Myometrial cell (primary cell): ENCODE results near the gene PGAM2. TPM values are rescaled to one million over a fixed set of nuclear protein-coding genes. Genes with fewer than 3 reads are reported as not detected.

Experiments
- total RNA-seq: library from RNA; depleted of rRNA; stranded (reverse); fragments of >200 nt; gene quantifications from 2 replicates; pipeline ENCODE4 v1.2.3, GENCODE V29; 2015

PGAM2 gene
- total RNA-seq = not detected in 2 replicates

GRCh38 chr7:44065431-44066110 is at the start of gene PGAM2:
PGAM2 (minus strand) TSS chr7:44065567; CDS start chr7:44065529, 38 bp downstream.

DNA sequence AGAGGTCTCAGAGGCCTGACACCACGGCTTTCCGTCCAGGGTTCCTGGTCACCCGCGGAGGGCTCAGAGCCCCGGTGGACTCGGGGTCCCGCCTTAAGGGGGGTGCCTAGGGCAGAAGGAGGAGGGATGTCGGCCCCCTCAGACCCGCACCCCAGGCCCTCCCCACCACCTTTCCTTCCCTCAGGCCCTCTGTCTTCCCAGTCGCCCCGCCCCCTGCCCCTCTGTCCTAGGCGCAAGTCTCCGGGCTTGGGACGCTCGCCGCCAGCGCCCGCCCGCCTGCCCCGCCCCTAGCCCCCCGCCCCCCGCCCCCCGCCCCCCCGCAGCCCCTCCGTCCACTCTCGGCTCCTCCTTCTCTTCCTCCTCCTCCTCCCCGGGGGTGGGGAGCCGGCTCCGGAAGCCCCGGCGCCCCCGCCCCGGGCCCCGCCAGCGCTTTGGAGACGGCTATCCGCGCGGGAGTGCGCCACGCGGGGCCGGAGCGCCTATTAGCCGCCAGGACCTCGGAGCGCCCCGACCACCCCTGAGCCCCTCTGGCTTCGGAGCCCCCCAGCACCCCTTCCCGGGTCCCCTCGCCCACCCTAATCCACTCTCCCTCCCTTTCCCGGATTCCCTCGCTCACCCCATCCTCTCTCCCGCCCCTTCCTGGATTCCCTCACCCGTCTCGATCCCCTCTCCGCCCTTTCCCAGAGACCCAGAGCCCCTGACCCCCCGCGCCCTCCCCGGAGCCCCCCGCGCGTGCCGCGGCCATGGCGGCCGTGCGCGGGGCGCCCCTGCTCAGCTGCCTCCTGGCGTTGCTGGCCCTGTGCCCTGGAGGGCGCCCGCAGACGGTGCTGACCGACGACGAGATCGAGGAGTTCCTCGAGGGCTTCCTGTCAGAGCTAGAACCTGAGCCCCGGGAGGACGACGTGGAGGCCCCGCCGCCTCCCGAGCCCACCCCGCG is 38.8 kb upstream of the PGAM2 start, which contains the start of gene AEBP1:
TSS of gene AEBP1 (plus strand) at position 423 of the 937 bp plus-strand sequence. CDS start at position 744, 321 bp downstream.

DNA sequence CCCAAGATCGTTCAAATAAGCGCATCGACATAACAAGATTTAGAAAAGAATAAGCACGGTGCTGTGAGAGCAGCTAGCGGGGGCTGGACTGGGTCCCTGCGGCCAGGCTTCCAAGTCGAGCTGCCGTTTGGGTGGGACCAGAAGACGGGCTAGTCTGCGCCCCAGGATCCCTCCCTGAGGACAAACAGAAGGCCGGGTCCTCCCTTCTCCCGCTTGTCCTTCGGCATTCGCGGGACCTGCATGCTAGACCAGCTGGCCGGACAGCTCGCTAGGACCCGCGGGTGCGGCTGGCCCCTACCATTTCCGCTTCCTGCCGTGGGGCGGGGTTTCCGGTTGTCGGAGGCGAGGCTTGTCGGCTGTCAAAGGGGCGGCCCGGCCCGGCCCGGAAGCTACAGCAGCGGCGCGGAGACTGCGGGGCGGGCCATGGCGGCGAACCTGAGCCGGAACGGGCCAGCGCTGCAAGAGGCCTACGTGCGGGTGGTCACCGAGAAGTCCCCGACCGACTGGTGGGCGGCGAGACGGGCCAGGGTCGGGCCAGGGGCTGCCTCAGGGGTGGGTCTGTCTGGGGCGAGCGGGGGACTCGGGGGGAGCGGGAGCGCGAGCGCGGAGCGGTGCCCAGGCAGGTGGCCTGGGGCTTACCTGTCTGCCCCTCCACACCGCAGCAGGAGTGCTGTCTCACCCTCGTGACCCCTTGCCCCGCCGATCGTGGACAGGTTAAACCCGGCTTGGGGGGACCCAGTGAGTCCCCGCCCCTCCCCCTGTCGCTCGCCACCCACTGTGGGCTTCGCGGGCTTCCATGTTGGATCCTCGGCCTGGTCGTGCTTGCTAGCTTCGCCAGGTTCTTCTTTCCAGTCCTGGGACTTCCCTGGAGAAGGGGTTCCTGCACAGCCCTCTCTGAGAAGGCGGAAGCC is 20.8 kb downstream of the PGAM2 start, which contains the start of gene DBNL:
TSS of gene DBNL (plus strand) at position 388 of the 911 bp plus-strand sequence. CDS start at position 424, 36 bp downstream.

Other genes with a start within 250 kb of the PGAM2 start
- 155 and 184 TPM in 2 replicates for gene MRPS24, start 196.1 kb downstream of the PGAM2 start, total RNA-seq
- 19.3 and 22.7 TPM in 2 replicates for gene URGCP, start 159.0 kb downstream of the PGAM2 start, total RNA-seq
- gene UBE2D4, start 139.1 kb downstream of the PGAM2 start, total RNA-seq = 6.1 and 10.1 TPM in 2 replicates
- gene SPDYE1, start 67.7 kb downstream of the PGAM2 start, total RNA-seq = not detected in 2 replicates
- 171 TPM in 2 replicates for gene DBNL, start 20.9 kb downstream of the PGAM2 start, total RNA-seq
- 14.2 and 24.2 TPM in 2 replicates for gene POLM, start 17.0 kb upstream of the PGAM2 start, total RNA-seq
- 90.4 and 91.4 TPM in 2 replicates for gene AEBP1, start 38.8 kb upstream of the PGAM2 start, total RNA-seq
- gene POLD2, start 58.0 kb upstream of the PGAM2 start, total RNA-seq = 118 and 130 TPM in 2 replicates
- not detected in 2 replicates for gene MYL7, start 75.8 kb upstream of the PGAM2 start, total RNA-seq
- 1.2 and 2.7 TPM in 2 replicates for gene GCK, start 123.9 kb upstream of the PGAM2 start, total RNA-seq
- 129 and 150 TPM in 2 replicates for gene YKT6, start 135.4 kb upstream of the PGAM2 start, total RNA-seq